Heart left ventricle (tissue), 16 donors: ENCODE data around the gene NMBR. TPM values are rescaled to one million over a fixed set of nuclear protein-coding genes. Genes with fewer than 3 reads are reported as not detected.
"Not testable (repeated sequence)": the region's sequence is repeated elsewhere in the genome, so short reads cannot be mapped to it uniquely, and the experiment has no call there.

Experiments used
- ATAC-seq, 4 donors: fragments of 200-7000 bp; cut with Tn5 transposase; one replicate each; pipeline ENCODE4 v1.9.1; 2020 to 2022; ENCODE audit warnings: moderate library complexity in 4 of 4, mild to moderate bottlenecking in 3 of 4, moderate number of reproducible peaks in 1 of 4
- DNase-seq, 5 donors: peaks; one replicate each; pipeline ENCODE4 v3.0.0-alpha.2; 2020
- H3K27ac ChIP-seq, 12 donors: fragments of 200-600 bp; sonication (generic) in 4 of 12; one replicate each; pipeline versions ENCODE4 v1.5.0 to v1.8.0; 2016 to 2022; ENCODE audit warnings: mild to moderate bottlenecking in 2 of 12
- H3K27me3 ChIP-seq, 9 donors: fragments of 200-600 bp; sonication (generic) in 2 of 9; one replicate each; pipeline versions ENCODE4 v1.5.1 to v1.8.0; 2016 to 2022; ENCODE audit warnings: mild to moderate bottlenecking in 3 of 9
- H3K36me3 ChIP-seq, 9 donors: fragments of 200-600 bp; sonication (generic) in 2 of 9; one replicate each; pipeline versions ENCODE4 v1.5.0 to v1.8.0; 2018 to 2022; ENCODE audit warnings: mild to moderate bottlenecking in 2 of 9
- H3K4me1 ChIP-seq, 12 donors: fragments of 200-600 bp; sonication (generic) in 4 of 12; one replicate each; pipeline versions ENCODE4 v1.5.0 to v1.8.0; 2016 to 2022; ENCODE audit warnings: mild to moderate bottlenecking in 3 of 12
- H3K4me3 ChIP-seq, 12 donors: fragments of 200-600 bp; sonication (generic) in 4 of 12; one replicate each; pipeline versions ENCODE4 v1.5.0 to v1.8.0; 2017 to 2022; ENCODE audit warnings: mild to moderate bottlenecking in 9 of 12, moderate library complexity in 4 of 12
- H3K9me3 ChIP-seq, 12 donors: fragments of 200-600 bp; sonication (generic) in 4 of 12; one replicate each; pipeline versions ENCODE4 v1.5.0 to v1.8.0; 2016 to 2022; ENCODE audit warnings: mild to moderate bottlenecking in 1 of 12
- CTCF ChIP-seq, 12 donors: fragments of 200-600 bp; sonication (generic) in 4 of 12; IDR thresholded peaks; one replicate each; pipeline versions ENCODE4 v1.5.0 to v1.8.0; 2018 to 2022; ENCODE audit warnings: antibody characterized with exemption in 12 of 12, mild to moderate bottlenecking in 5 of 12
- POLR2A ChIP-seq, 2 donors: fragments of 450-650 bp; IDR thresholded peaks; one replicate each; pipeline ENCODE4 v1.6.1; 2017; ENCODE audit warnings: antibody characterized with exemption in 2 of 2, mild to moderate bottlenecking in 2 of 2, moderate library complexity in 2 of 2
- WGBS, 4 donors: extraction: QIAGEN DNeasy Blood & Tissue Kit in 2 of 4; methylation state at CpG; one replicate each; pipeline versions ENCODE4 v1.1.5 to v1.1.7; 2013 to 2018; 5-methylcytosine and 5-hydroxymethylcytosine counted together
- intact Hi-C, 10 donors: fragments of 100-400 bp; cut with DNase I; formaldehyde crosslinking; loops; one replicate each; pipeline versions ENCODE4 v1.11.1 to v1.14.2; 2022
- polyA plus RNA-seq, 2 donors: library from polyadenylated mRNA; stranded (reverse); fragments of 200-250 nt; gene quantifications; one replicate each; pipeline ENCODE4 v1.2.3, GENCODE V29; 2013
- total RNA-seq, 9 donors: library from RNA; depleted of rRNA in 2 of 9; stranded (reverse); fragments of >200 nt in 2 of 9; fragmentation: NEBNext Ultra II Directional in 3 of 9; extraction: Animal tissue kit (Norgen Biotek cat#: 25700) in 3 of 9; gene quantifications; one replicate each; pipeline versions ENCODE4 v1.1.0 to v1.2.4, GENCODE V29; 2016 to 2023
- donor health status: ischemic (EF 13 %, LVEDD 7.1; RV severe dilation, severe dysfunction).
- donor health status: healthy with polysubstance abuse.
- donor health status: DM: no; HTN: yes; CAD: no.
- donor health status: DM: no; HTN: no; CAD: no.
- donor health status: ischemic (EF 25% LVEDD 6.9; RV normal size, moderate dysfunction).
- donor health status: ischemic (EF 25% LVEDD 5.7; RV mildly dilated, moderate dysfunction).
- donor health status: healthy.
- donor health status: DM: yes; HTN: yes; CAD: no.
- donor health status: ischemic (EF 35%, LVEDD 5.7; RV mildly dilated, moderate dysfunction).
- donor health status: nonischemic (EF 11% LVEDD 7.7; RV severe dilation, severe dysfunction).
- donor health status: DM: yes; HTN: yes; CAD: no.
- donor health status: PGD.
- donor health status: ischemic (EF 29% LVEDD 5.4; RV normal size, mild dysfunction).
- donor health status: nonischemic (EF 23%, LVEDD 6.1; RV moderate dilation, normal function).

The NMBR gene
- total and polyA plus RNA-seq, 11 donors: 0.67 TPM; not detected in 10

- no peaks in the 10 kb centered on the region for H3K27me3 ChIP-seq
- H3K9me3 ChIP-seq: peaks cover 0 to 5% (median 0%) of the 10 kb centered on the region in 12 donors
- no peaks in the 10 kb centered on the region for H3K36me3 ChIP-seq
- no peak for ATAC-seq
- H3K4me3 ChIP-seq: no peak overlapping the region
- TF ChIP-seq POLR2A (IDR thresholded peaks at IDR 0.05) (no peak), CTCF (IDR thresholded peaks at IDR 0.05) (no peak)
- no peak overlapping the region for H3K27ac ChIP-seq
- no peaks in the 10 kb centered on the region for H3K4me1 ChIP-seq
- intact Hi-C loops: no loop called here
- WGBS, 4 donors: 58 to 75% (median 71%) methylated on average over 1 of the region's 1 CpG
- DNase-seq: no peak
Measured at GRCh38 chr6:142074516-142074915, 72.4 kb downstream of the NMBR start.

GRCh38 chr6:142071981-142072380 is 74.9 kb downstream of the NMBR start:
- 67 to 91% (median 79%) methylated on average over 3 of the region's 3 CpGs for WGBS, 4 donors
- ATAC-seq (no peak), DNase-seq (no peak)
- Histone ChIP-seq H3K9me3 (peaks cover 0 to 5% (median 0%) of the 10 kb centered on the region in 12 donors), H3K27me3 (no peaks in the 10 kb centered on the region), H3K27ac (no peak overlapping the region), H3K4me1 (no peaks in the 10 kb centered on the region), H3K4me3 (no peak overlapping the region), H3K36me3 (no peaks in the 10 kb centered on the region)
- no peak for TF ChIP-seq CTCF (IDR thresholded peaks at IDR 0.05)
- no peak for TF ChIP-seq POLR2A (IDR thresholded peaks at IDR 0.05)
- intact Hi-C loops: no loop called here

GRCh38 chr6:142068416-142068815 is 78.5 kb downstream of the NMBR start:
- H3K4me3 ChIP-seq: no peak overlapping the region
- DNase-seq (no peak), ATAC-seq (no peak)
- H3K27me3 ChIP-seq: no peaks in the 10 kb centered on the region
- no peaks in the 10 kb centered on the region for H3K4me1 ChIP-seq
- H3K9me3 ChIP-seq: peaks cover 0 to 3% (median 0%) of the 10 kb centered on the region in 12 donors
- no peak overlapping the region for H3K27ac ChIP-seq
- intact Hi-C loops: no loop called here
- no peak for TF ChIP-seq CTCF (IDR thresholded peaks at IDR 0.05)
- TF ChIP-seq POLR2A (IDR thresholded peaks at IDR 0.05): no peak
- no peaks in the 10 kb centered on the region for H3K36me3 ChIP-seq

- H3K36me3 ChIP-seq, H3K4me3 ChIP-seq, H3K4me1 ChIP-seq, ATAC-seq, H3K27ac ChIP-seq, H3K27me3 ChIP-seq, DNase-seq, H3K9me3 ChIP-seq, intact Hi-C loops: not testable (repeated sequence)
- 57 to 72% (median 65%) methylated on average over 4 of the region's 4 CpGs for WGBS, 4 donors
Measured at GRCh38 chr6:142062861-142063260, 84.1 kb downstream of the NMBR start.

GRCh38 chr6:142058551-142059290 is 88.2 kb downstream of the NMBR start:
- Histone ChIP-seq H3K36me3 (no peaks in the 10 kb centered on the region), H3K4me1 (no peaks in the 10 kb centered on the region), H3K27me3 (no peaks in the 10 kb centered on the region), H3K27ac (no peak overlapping the region), H3K9me3 (peaks cover 0 to 2% (median 0%) of the 10 kb centered on the region in 12 donors), H3K4me3 (no peak overlapping the region)
- ATAC-seq (no peak), DNase-seq (no peak)
- intact Hi-C loops: no loop called here
- WGBS, 4 donors: 89 to 92% (median 91%) methylated on average over 3 of the region's 3 CpGs
- TF ChIP-seq CTCF (IDR thresholded peaks at IDR 0.05) (no peak), POLR2A (IDR thresholded peaks at IDR 0.05) (no peak)
